NCI-H2081 treated with DMSO at 0.1 percent for 48 hours (cell line): ENCODE measurements around the gene ADAMTSL2.
A peak's percentile ranks its signal among the peaks of the same experiment; 100 is the strongest.

Experiments
- DNase-seq: peaks from one replicate; lab custom pipeline; 2025; lab: John Stamatoyannopoulos, UW

Gene ADAMTSL2

DNA sequence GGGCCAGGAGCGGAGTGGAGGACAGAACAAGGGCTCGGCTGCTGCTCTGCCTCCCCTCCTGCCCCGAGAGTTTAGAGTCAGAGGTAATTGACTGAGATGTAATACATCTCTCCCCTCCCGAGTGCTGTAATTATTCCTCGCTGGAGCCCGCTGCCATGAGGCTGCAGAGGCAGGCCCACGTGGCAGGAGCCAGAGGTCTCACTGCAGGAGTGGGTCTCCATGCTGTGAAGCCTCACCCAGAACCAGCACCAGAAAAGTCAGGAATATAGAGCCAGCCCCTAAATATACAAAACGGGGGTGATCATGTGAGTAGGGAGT is 72.2 kb downstream of the ADAMTSL2 start:
- DNase-seq = no peak

GRCh38 chr9:133607381-133607780 is 72.9 kb downstream of the ADAMTSL2 start:
- no peak for DNase-seq

DNA sequence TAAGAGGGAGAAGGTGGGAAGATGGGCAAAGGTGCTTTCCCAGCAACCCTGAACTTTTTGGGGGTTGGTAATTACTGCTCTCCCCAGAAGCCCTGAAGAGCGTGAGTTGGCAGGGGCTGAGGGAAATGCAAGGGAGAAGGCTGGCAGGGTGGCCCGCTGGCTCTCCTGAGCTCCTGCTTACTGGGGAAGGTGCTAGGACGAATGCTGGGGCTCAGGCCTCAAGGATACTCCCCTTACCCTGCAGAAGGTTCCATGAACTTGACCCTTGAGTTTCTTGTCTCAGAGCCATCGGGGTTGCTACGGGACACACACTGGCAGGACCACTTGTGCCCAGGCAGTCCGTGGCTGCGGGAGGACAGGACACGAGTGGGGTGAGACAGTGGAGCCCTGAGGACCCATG is 73.5 kb downstream of the ADAMTSL2 start:
- DNase-seq = no peak

GRCh38 chr9:133608382-133608781 is 73.9 kb downstream of the ADAMTSL2 start:
- no peak for DNase-seq

DNA sequence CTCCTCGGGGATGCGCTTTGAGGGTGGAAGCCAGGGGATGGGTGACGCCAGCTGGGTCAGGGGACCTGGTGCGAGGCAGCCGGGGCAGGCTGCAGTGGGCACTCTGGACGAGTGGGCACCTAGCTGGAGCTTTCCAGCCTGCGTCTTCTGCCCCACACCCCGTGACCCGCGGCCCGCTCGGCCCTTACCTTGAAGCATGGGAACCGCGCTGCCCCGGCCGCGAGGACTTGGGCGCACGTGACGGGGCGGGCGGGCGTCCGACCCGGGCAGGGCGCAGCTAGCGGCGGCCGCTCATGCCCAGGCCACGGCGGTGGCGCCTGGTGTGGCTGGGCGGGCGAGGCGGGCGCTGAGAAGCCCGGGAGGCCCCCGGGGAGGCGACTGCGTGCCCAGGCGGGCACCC is 74.4 kb downstream of the ADAMTSL2 start:
- no peak for DNase-seq

DNA sequence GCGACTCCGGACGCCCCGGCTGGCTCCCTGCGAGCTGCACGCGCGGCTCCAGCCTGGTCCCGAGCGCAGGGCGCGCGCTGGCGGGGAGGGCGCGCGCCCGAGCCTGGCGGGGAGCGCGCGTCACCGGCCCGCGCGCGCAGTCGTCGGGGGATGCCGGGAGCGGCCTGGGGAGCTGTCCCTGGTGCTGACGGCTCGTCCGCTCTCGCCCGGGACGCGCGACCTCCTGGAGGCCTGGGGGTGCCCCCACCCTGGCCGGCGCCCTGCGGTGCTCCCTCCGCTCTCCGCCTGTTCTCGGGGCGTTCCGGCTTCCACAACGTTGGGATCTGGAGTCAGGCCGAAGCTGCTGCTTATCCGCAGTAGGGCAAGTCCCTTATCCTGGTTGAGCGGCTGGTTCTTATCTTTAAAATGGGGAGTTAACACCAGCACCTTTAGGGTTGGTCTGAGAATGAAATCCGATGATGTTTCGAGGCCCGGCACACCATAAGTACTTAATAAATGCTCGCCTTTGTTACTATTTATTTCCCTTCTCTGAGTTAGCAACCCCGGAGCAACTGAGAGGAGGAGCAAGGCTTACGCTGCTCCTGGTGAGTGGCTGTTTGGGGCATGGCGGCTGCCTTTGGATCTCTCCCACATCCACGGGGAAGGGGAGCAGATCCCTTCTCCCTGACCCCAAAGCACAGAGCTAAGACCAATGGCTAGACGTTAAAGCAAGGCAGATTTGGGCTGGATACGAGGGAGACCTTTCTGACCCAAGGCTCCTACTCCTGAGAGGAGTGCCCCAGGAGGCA is 75.0 kb downstream of the ADAMTSL2 start, which contains the start of gene FAM163B:
Gene FAM163B (minus strand): TSS at position 79 of the 788 bp plus-strand sequence. CDS start 29,166 bp downstream, outside the sequence.
- no peak for DNase-seq

DNA sequence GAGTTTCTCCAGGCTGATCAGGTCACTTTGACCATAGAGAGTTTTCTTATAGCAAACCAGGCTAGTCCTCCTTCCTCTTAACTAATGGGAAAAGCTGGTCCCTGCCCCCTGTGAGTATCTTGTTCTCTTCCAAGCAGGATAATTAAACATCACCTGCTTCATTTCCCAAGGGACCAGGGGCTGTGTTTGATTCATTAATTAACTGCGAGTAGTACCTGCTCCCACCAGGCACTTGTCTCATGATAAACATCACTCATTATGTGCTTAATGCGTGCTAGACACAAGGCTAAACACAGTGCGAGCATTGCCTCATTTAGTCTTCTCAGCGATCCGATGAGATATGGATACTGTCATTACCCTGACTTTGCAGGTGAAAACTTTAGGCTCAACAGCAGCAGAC is 76.3 kb downstream of the ADAMTSL2 start:
- DNase-seq = peak; percentile 31

DNA sequence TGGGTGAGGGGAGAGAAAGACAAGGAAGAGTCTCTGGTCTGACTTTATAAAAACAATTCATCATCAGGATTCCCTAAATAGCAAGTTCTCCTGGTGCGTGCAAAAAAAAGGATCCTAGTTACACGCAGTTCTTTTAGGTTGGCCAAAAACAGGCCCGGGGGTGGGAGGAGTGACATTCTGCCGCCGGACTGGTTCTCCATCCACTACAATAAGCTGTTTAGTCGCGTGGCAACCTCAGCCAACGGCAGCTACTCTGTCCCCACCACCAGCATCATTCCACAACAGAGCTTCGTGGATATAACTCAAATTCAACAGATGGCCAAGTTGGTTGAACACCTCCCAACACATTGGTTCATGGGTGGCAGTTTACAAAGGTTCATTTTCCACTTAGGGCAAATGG is 77.5 kb downstream of the ADAMTSL2 start:
- DNase-seq = no peak

DNA sequence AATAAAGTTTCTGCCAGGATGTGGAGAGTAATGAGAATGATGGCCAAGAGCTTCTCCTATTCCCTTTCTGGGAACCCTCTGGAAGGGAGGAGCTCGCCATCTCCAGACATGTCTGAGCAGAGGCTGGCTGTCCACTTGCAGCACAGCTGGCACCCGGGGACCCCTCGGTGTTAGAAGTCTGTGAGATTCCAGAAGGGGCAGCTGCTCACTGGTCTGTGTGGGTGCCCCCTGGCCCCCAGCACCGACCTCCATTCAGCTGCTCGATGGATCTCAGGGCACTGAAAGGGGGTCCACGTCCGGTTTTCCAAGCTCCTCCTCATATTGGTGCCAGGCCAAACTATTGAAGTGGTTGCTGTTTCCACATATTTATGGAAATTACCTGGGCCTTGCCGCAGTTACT is 78.3 kb downstream of the ADAMTSL2 start:
- DNase-seq = no peak

DNA sequence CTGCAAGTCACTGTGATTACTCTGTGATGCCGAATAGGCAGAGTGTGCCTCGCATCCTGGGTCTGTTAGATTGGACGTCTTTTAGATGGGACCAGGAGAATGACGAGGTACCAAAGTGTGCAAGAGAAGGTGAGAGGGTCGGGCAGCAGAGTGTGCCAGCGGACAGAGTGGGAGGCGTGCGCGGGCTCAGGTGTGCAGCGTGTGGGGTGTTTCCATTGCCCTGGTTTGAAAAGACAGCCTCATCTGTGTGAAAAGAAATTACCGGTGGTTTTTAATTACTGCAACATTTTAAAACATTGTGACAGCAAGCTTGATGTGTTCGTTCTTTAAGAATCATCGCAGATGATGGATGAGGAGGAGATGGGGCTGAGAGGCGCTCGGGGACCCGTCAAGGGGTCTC is 78.9 kb downstream of the ADAMTSL2 start:
- DNase-seq = no peak

- DNase-seq = no peak
Measured at GRCh38 chr9:133614056-133614455, 79.6 kb downstream of the ADAMTSL2 start.

DNA sequence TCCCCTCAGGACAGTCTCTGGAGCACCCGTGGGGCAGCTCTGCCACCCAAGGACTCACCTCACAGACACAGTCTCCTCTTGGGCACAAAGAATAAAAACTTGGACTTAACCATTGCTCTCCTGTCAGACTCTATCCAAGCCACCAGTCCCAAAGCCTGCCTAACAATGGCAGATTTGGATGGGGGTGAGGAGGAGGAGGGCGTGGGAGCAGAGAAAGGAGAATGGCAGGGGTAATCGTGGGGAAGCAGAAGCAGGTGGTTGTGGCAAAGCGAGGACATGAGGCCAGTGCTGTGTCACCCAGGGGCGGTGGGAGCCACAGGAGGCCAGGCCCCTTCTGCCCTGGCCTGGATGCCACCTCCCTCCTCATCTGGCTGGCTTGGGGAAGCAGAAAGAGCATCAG is 80.2 kb downstream of the ADAMTSL2 start:
- DNase-seq = no peak

GRCh38 chr9:133615186-133615585 is 80.7 kb downstream of the ADAMTSL2 start:
- no peak for DNase-seq

- no peak for DNase-seq
Measured at GRCh38 chr9:133615606-133616188, 81.2 kb downstream of the ADAMTSL2 start.

DNA sequence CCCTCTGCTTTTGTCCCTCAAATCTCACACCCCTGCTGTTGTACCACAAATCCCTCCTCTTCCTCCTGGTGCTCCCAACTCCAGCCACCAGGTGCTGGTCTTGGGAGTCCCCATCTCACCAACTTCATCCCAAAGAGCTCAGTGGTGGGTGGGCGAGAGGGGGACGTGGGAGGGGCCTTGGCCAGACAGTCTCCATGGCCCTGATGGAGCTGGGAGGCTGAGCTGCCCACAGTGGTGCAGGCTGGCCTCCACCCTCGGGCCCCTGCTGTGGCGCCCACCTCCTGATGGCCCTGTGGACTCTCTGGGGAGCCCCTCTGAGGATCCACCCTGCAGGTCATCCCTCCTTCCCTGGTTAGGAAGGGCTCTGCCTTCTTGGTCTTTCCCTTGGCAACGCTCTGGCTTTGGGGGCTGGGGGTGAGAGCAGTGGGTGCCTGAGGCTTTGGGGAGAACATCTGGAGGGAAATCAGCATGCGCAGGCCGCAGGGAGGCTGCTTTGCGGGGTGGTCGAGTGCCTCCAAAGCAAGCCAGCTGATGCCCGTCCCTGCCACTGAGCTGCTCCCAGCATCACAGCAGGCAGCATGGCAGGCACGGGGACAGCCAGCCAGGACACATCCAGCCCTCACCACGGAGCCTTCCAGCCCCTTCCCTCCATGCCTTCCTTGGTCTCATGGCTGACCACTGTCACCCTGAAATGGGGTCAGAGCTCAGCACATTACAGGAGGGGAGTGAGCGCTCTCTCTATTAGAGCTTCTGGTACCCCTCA is 82.3 kb downstream of the ADAMTSL2 start:
- no peak for DNase-seq

DNA sequence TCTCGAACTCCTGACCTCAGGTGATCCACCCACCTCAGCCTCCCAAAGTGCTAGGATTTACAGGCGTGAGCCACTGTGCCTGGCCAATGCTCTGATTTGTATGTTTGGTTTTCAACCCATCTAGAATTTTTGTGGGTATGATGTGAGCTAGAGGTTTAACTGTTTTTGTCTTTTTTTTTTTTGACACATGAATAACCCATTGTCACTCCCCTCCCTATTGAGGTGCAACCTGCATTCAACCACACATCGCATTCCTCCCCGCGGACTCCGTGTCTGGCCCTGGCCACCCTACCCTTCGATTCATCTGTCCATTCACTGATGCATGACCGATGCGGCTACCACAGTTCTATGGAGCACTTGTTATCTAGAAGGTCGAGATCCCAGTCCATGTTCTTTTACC is 84.2 kb downstream of the ADAMTSL2 start:
- DNase-seq = no peak

DNA sequence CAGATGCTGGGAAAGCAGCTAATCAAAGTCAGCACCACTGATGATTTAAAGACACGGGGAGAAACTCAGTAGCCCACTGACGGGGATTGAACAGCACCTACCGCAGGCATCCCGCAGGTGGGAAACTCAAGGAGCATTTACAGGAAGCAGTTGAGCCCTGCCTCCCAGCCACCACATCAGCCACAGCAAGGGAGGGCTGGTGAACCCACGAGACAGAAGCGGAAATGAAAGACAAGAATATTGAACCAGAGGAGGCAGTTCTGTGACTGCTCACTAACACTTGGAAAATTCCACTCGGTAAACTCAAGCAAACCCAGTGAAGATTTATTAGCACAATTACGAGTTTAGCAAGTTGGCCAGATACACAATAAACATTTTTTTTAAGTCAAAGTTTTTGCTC is 85.3 kb downstream of the ADAMTSL2 start:
- no peak for DNase-seq

DNA sequence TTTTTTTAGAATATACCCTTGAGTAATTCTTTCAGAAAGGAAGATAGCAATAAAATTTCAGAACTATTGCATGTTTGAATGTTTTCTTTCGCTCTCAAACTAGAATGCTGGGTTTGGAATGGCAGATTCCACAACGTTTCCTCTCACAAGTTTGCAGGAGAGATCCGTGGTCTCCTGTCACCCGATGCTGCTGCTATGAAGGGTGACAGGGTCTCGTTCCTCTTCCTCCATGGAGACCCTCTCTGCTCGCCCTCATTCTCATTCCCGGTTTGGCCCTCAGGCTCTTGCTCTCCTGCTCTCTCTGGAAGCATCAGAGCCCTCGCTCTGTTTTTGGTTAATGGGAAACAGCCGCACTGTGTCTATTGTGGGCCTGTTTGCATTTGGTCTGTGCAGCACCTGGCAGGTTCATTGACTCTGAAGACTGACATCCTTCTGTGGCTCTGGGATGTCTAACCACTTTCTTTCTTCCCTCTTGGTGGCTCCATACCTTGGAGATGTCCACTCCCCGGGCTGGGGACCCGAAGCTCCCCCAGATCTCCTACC is 87.3 kb downstream of the ADAMTSL2 start:
- no peak for DNase-seq

DNA sequence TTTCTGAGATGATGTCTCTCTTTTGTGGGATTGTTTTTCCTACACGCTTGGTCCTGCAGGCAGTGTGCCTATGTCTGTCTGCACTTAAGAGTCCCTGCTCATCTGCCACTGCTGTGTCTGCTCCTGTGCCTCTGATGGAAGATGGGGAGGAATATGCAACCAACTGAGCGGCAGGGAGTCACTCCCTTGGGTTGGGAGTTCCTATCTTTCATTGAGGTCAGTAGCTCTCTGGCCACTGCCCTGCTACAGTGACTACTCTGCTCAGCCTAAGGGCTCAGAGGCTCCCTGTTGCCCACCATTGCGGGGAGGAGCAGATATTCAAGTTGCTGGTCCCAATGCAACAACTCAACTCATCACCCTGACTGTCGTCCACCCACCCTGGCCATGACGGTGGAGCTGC is 88.1 kb downstream of the ADAMTSL2 start:
- no peak for DNase-seq
